Measurements from ENCODE around the gene LKAAEAR1. TPM values are rescaled to one million over a fixed set of nuclear protein-coding genes. Genes with fewer than 3 reads are reported as not detected.

Gene LKAAEAR1
- total and polyA plus RNA-seq, 2 of the 13 experiments (the other 11 are each of a cell fraction or from before 2014, with no cell fraction given), result not detected

- TF ChIP-seq, protein P1, sequence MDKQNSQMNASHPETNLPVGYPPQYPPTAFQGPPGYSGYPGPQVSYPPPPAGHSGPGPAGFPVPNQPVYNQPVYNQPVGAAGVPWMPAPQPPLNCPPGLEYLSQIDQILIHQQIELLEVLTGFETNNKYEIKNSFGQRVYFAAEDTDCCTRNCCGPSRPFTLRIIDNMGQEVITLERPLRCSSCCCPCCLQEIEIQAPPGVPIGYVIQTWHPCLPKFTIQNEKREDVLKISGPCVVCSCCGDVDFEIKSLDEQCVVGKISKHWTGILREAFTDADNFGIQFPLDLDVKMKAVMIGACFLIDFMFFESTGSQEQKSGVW (CRISPR knock-in tag; IDR thresholded peaks at IDR 0.05; ENCODE audit: borderline replicate concordance), result no peak
- TF ChIP-seq ZNF292 (CRISPR knock-in tag; IDR thresholded peaks at IDR 0.05; ENCODE audit: borderline replicate concordance, low read depth), result peak; percentile 77; the same call in 1 of the 2 replicates
- TF ChIP-seq PAX8 (CRISPR knock-in tag; IDR thresholded peaks at IDR 0.05; ENCODE audit: borderline replicate concordance), result no peak
- TF ChIP-seq ZBTB10 (CRISPR knock-in tag; IDR thresholded peaks at IDR 0.05; ENCODE audit: borderline replicate concordance), result peak; percentile 68; the same call in 1 of the 2 replicates
- TF ChIP-seq EZH2 (conservative IDR thresholded peaks at IDR 0.05; ENCODE audit: low read depth, low read length), result no peak
- peak; percentile 42 for TF ChIP-seq AGO2 (optimal IDR thresholded peaks at IDR 0.05; ENCODE audit: low read depth, low read length)
- TF ChIP-seq CC2D1A (CRISPR knock-in tag; IDR thresholded peaks at IDR 0.05), result no peak
- no peak for TF ChIP-seq ZNF329 (CRISPR knock-in tag; IDR thresholded peaks at IDR 0.05; ENCODE audit: low read depth)
- TF ChIP-seq TFDP2 (CRISPR knock-in tag; IDR thresholded peaks at IDR 0.05), result peak; percentile 54
- peak; percentile 66; the same call in 1 of the 2 replicates for TF ChIP-seq ZNF713 (CRISPR knock-in tag; IDR thresholded peaks at IDR 0.05)
- peak; percentile 90 for TF ChIP-seq ZNF142 (CRISPR knock-in tag; IDR thresholded peaks at IDR 0.05)
- 0 out of 2 replicates have a peak, but pooled peaks have one; percentile 18 for TF ChIP-seq LCORL (IDR thresholded peaks at IDR 0.05)
- TF ChIP-seq LCORL (CRISPR knock-in tag; IDR thresholded peaks at IDR 0.05), result peak; percentile 96
- peak; percentile 84 for TF ChIP-seq HNF4A (CRISPR knock-in tag; IDR thresholded peaks at IDR 0.05)
- no peak for TF ChIP-seq ZMAT5 (CRISPR knock-in tag; IDR thresholded peaks at IDR 0.05; ENCODE audit: borderline replicate concordance, low read depth)
Observed at GRCh38 chr20:64053841-64054661, 30.1 kb downstream of the LKAAEAR1 start (continued).

All from HepG2 (cell line).